H1 (cell line): ENCODE data around the gene PAX6. TPM values are rescaled to one million over a fixed set of nuclear protein-coding genes. Genes with fewer than 3 reads are reported as not detected.
A peak's percentile ranks its signal among the peaks of the same experiment; 100 is the strongest.

Source experiments
- CTCF ChIA-PET: fragments of 300-600 bp; sonication (Branson Sonifier 250); formaldehyde crosslinking; loops from one replicate; lab custom pipeline; 2021; ENCODE audit not compliant: partially characterized antibody; lab: Charles Lee
- POLR2A ChIA-PET: fragments of 300-600 bp; sonication (Branson Sonifier 250); formaldehyde crosslinking; loops from one replicate; lab custom pipeline; 2021; ENCODE audit warnings: inconsistent platforms; ENCODE audit not compliant: partially characterized antibody; lab: Charles Lee
- DNase-seq, 2 experiments: peaks; one replicate each; pipeline versions ENCODE4 v3.0.0 to v3.0.0-alpha.2; 2010 to 2022; ENCODE audit warnings: low spot score in 2 of 2, low read depth in 1 of 2, mixed read lengths in 1 of 2
- FAIRE-seq: peaks from 2 replicates; lab custom pipeline; 2011; peaks lifted over from hg19 to GRCh38; lab: Jason Lieb, UNC
- H2AFZ ChIP-seq: 2 replicates; pipeline ENCODE4 v1.8.1; 2012; ENCODE audit warnings: low read length, inconsistent platforms
- H2AK5ac ChIP-seq: 2 replicates; pipeline ENCODE4 v1.6.1; 2013; ENCODE audit warnings: low read depth, low read length
- H2BK120ac ChIP-seq: replicated peaks from 2 replicates; pipeline ENCODE3; 2013; ENCODE audit warnings: low read depth, low read length, inconsistent platforms
- H2BK12ac ChIP-seq: 2 replicates; pipeline ENCODE4 v1.6.1; 2013; ENCODE audit warnings: low read depth, low read length
- H2BK15ac ChIP-seq: 2 replicates; pipeline ENCODE4 v1.6.1; 2013; ENCODE audit warnings: low read length
- H2BK20ac ChIP-seq: 2 replicates; pipeline ENCODE4 v1.6.1; 2013; ENCODE audit warnings: low read length
- H2BK5ac ChIP-seq: 2 replicates; pipeline ENCODE4 v1.6.1; 2013; ENCODE audit warnings: low read depth, low read length
- H3K14ac ChIP-seq: 2 replicates; pipeline ENCODE4 v1.6.1; 2013; ENCODE audit warnings: inconsistent platforms; ENCODE audit not compliant: insufficient read length
- H3K18ac ChIP-seq: 2 replicates; pipeline ENCODE4 v1.6.1; 2013; ENCODE audit warnings: low read length; ENCODE audit errors: extremely low read depth
- H3K23ac ChIP-seq: 2 replicates; pipeline ENCODE4 v1.6.1; 2013; ENCODE audit warnings: inconsistent platforms; ENCODE audit not compliant: insufficient read length
- H3K23me2 ChIP-seq: 2 replicates; pipeline ENCODE4 v1.6.1; 2013; ENCODE audit warnings: low read depth, low read length
- H3K27ac ChIP-seq: 2 replicates; pipeline ENCODE4 v1.6.1; 2011; ENCODE audit warnings: low read depth, low read length, inconsistent platforms
- H3K27me3 ChIP-seq, 4 experiments: replicated peaks in 1 of 4; 1 replicate in 1 of 4; 2 replicates in 3 of 4; pipeline versions ENCODE4 v1.6.1 to v1.8.1; 2011 to 2013; ENCODE audit warnings: low read length in 3 of 4, mild to moderate bottlenecking in 3 of 4, inconsistent platforms in 2 of 4, mixed read lengths in 2 of 4, moderate library complexity in 1 of 4; ENCODE audit not compliant: control insufficient read depth in 3 of 4, insufficient read depth in 3 of 4; ENCODE audit errors: extremely low read depth in 1 of 4
- H3K36me3 ChIP-seq, 4 experiments: 2 replicates each; pipeline versions ENCODE4 v1.6.1 to v1.8.1; 2011 to 2013; ENCODE audit warnings: mild to moderate bottlenecking in 4 of 4, low read length in 3 of 4, moderate library complexity in 2 of 4, control low read depth in 1 of 4, inconsistent platforms in 1 of 4; ENCODE audit not compliant: insufficient read depth in 4 of 4, control insufficient read depth in 2 of 4
- H3K4ac ChIP-seq: replicated peaks from 2 replicates; pipeline ENCODE3; 2013; ENCODE audit warnings: low read length, low read depth, mixed read lengths, inconsistent platforms; ENCODE audit not compliant: insufficient read length
- H3K4me1 ChIP-seq, 4 experiments: replicated peaks in 1 of 4; 1 replicate in 1 of 4; 2 replicates in 3 of 4; pipeline versions ENCODE4 v1.6.1 to v1.8.1; 2011 to 2013; ENCODE audit warnings: low read length in 3 of 4, inconsistent platforms in 2 of 4, mixed read lengths in 1 of 4; ENCODE audit not compliant: insufficient read depth in 4 of 4, control insufficient read depth in 3 of 4
- H3K4me2 ChIP-seq, 2 experiments: 2 replicates each; pipeline versions ENCODE4 v1.6.1 to v1.8.1; 2011 to 2013; ENCODE audit warnings: low read depth in 2 of 2, low read length in 2 of 2, control low read depth in 1 of 2, inconsistent platforms in 1 of 2, mild to moderate bottlenecking in 1 of 2; ENCODE audit not compliant: insufficient read depth in 1 of 2
- H3K4me3 ChIP-seq, 4 experiments: fragments of 200-600, 300-600 bp in 1 of 4; sonication (generic), shearing (Covaris generic), sonication (Bioruptor Twin) in 1 of 4; 2 replicates each; pipeline versions ENCODE4 v1.5.1 to v1.8.1; 2011 to 2016; ENCODE audit warnings: low read length in 4 of 4, low read depth in 3 of 4, control low read depth in 2 of 4, inconsistent platforms in 2 of 4, mild to moderate bottlenecking in 2 of 4, mixed read lengths in 1 of 4, moderate library complexity in 1 of 4; ENCODE audit not compliant: insufficient read depth in 2 of 4; ENCODE audit errors: extremely low read depth in 1 of 4
- H3K56ac ChIP-seq: replicated peaks from 2 replicates; pipeline ENCODE3; 2013; ENCODE audit warnings: low read depth, mild to moderate bottlenecking, mixed read lengths, low read length, inconsistent platforms; ENCODE audit not compliant: insufficient read length
- H3K79me1 ChIP-seq: 2 replicates; pipeline ENCODE4 v1.6.1; 2013; ENCODE audit warnings: low read depth, low read length, control low read depth
- H3K79me2 ChIP-seq, 2 experiments: 2 replicates each; pipeline versions ENCODE4 v1.6.1 to v1.8.1; 2012 to 2013; ENCODE audit warnings: low read length in 2 of 2, mild to moderate bottlenecking in 2 of 2, inconsistent platforms in 1 of 2; ENCODE audit not compliant: insufficient read depth in 2 of 2, control insufficient read depth in 1 of 2
- H3K9ac ChIP-seq, 4 experiments: replicated peaks in 1 of 4; 1 replicate in 1 of 4; 2 replicates in 3 of 4; pipeline versions ENCODE4 v1.6.1 to v1.8.1; 2011 to 2013; ENCODE audit warnings: low read depth in 3 of 4, low read length in 3 of 4, control low read depth in 2 of 4, mild to moderate bottlenecking in 2 of 4, moderate library complexity in 2 of 4, inconsistent platforms in 1 of 4; ENCODE audit errors: extremely low read depth in 1 of 4
- H3K9me3 ChIP-seq, 2 experiments: 2 replicates each; pipeline versions ENCODE4 v1.6.1 to v1.8.1; 2012 to 2013; ENCODE audit warnings: mild to moderate bottlenecking in 2 of 2, moderate library complexity in 2 of 2, control low read depth in 1 of 2, inconsistent platforms in 1 of 2, low read depth in 1 of 2, low read length in 1 of 2, mixed read lengths in 1 of 2; ENCODE audit not compliant: insufficient read depth in 2 of 2
- H4K20me1 ChIP-seq, 2 experiments: replicated peaks in 1 of 2; 2 replicates each; pipeline versions ENCODE3 to v1.8.1; 2011 to 2013; ENCODE audit warnings: inconsistent platforms in 2 of 2, low read length in 2 of 2, mild to moderate bottlenecking in 1 of 2; ENCODE audit not compliant: insufficient read depth in 2 of 2, control insufficient read depth in 1 of 2
- H4K5ac ChIP-seq: 2 replicates; pipeline ENCODE4 v1.6.1; 2013; ENCODE audit warnings: low read length, low read depth, mixed read lengths, inconsistent platforms; ENCODE audit not compliant: insufficient read length
- H4K8ac ChIP-seq: 2 replicates; pipeline ENCODE4 v1.8.0; 2013; ENCODE audit warnings: mild to moderate bottlenecking, moderate library complexity, low read length, inconsistent platforms; ENCODE audit not compliant: insufficient read depth; ENCODE audit errors: extremely low read depth
- H4K91ac ChIP-seq: replicated peaks from 2 replicates; pipeline ENCODE3; 2013; ENCODE audit warnings: low read length, mixed read lengths, inconsistent platforms; ENCODE audit not compliant: insufficient read length
- E2F6 ChIP-seq: IDR thresholded peaks from 2 replicates; pipeline ENCODE4 v1.6.1; 2012; ENCODE audit warnings: inconsistent platforms
- EZH2 ChIP-seq: fragments of 200-600 bp; sonication (generic); IDR thresholded peaks from 2 replicates; pipeline ENCODE4 v1.7.1; 2012; ENCODE audit warnings: low read depth, mild to moderate bottlenecking, moderate library complexity, low read length, inconsistent platforms; ENCODE audit not compliant: severe bottlenecking
- SIN3A ChIP-seq, 2 experiments: IDR thresholded peaks in 1 of 2; conservative IDR thresholded peaks in 1 of 2; 2 replicates each; pipeline ENCODE4 v1.6.1; 2011 to 2012; ENCODE audit warnings: low read length in 2 of 2, improper control_type of control experiment in 1 of 2, low read depth in 1 of 2, mild to moderate bottlenecking in 1 of 2
- SUZ12 ChIP-seq: fragments of 200-600 bp; sonication (generic); IDR thresholded peaks from 2 replicates; pipeline ENCODE4 v1.6.1; 2012; ENCODE audit warnings: mild to moderate bottlenecking, inconsistent platforms, low read length, moderate library complexity, mixed read lengths
- WGBS, 2 experiments: shearing (Covaris generic) in 1 of 2; methylation state at CpG; one replicate each; pipeline versions ENCODE4 v1.1.6 to v1.1.7; 2013 to 2015; ENCODE audit warnings: low lambda C conversion rate in 2 of 2, mixed read lengths in 2 of 2, inconsistent platforms in 1 of 2, low coverage in 1 of 2, missing lambda C conversion rate in 1 of 2; ENCODE audit not compliant: insufficient replicate concordance in 2 of 2, insufficient coverage in 1 of 2, insufficient read length in 1 of 2; ENCODE audit errors: extremely low coverage in 1 of 2, missing lambda C conversion rate in 1 of 2; 5-methylcytosine and 5-hydroxymethylcytosine counted together
- polyA plus RNA-seq, 7 experiments: library from polyadenylated mRNA; depleted of rRNA in 3 of 7; stranded (reverse) in 5 of 7; unstranded in 2 of 7; fragments of >200 nt in 5 of 7; fragments of 200-250 nt in 2 of 7; gene quantifications; 1 replicate in 5 of 7; 2 replicates in 1 of 7; 4 replicates in 1 of 7; pipeline versions ENCODE4 v1.2.1 to v1.2.3, GENCODE V29; 2011 to 2013; ENCODE audit warnings: missing spikeins in 2 of 7, mixed read lengths in 2 of 7
- total RNA-seq: library from RNA; stranded (reverse); fragmentation: NEBNext Ultra II Directional; extraction: Animal tissue kit (Norgen Biotek cat#: 25700); gene quantifications from 2 replicates; pipeline ENCODE4 v1.2.1, GENCODE V29; 2021

PAX6 gene
- total and polyA plus RNA-seq, 2 of the 8 experiments (the other 6 are each of a cell fraction or from before 2014, with no cell fraction given), result 0.30 to 0.65 TPM

- Histone ChIP-seq H2BK120ac (no peak overlapping the region), H4K8ac (no peak overlapping the region), H2BK15ac (no peak overlapping the region), H3K4me1 (peaks cover 27 to 45% (median 27%) of the 10 kb centered on the region in 4 experiments), H2AFZ (no peak overlapping the region), H3K36me3 (no peaks in the 10 kb centered on the region), H3K23me2 (no peaks in the 10 kb centered on the region; the same call in 1 of the 2 replicates), H3K79me2 (no peaks in the 10 kb centered on the region), H3K4me2 (peak overlapping the region; percentile 56 to 75), H3K14ac (no peak overlapping the region), H4K91ac (no peak overlapping the region), H2BK12ac (no peak overlapping the region; the same call in 1 of the 2 replicates), H3K27me3 (peaks cover 87 to 100% (median 97%) of the 10 kb centered on the region in 4 experiments), H4K20me1 (peaks cover 2 to 26% of the 10 kb centered on the region in 2 experiments), H3K23ac (no peak overlapping the region), H3K27ac (no peak overlapping the region), H2BK20ac (no peak overlapping the region), H3K18ac (peak overlapping the region; percentile 85), H3K79me1 (no peaks in the 10 kb centered on the region), H3K4me3 (peak overlapping the region; percentile 14 to 56 (median 38); a peak in 6 of 8 replicates), H2AK5ac (no peak overlapping the region), H3K9ac (no peak overlapping the region), H3K9me3 (no peaks in the 10 kb centered on the region), H3K56ac (no peak overlapping the region), H3K4ac (no peak overlapping the region), H4K5ac (no peak overlapping the region), H2BK5ac (no peak overlapping the region)
- ChIA-PET CTCF (interaction anchor here (0.7 to 7.2 kb wide), 6 partner anchors 7 to 157 kb away, joined by 3 to 88 read pairs (median 8); no protein-coding TSS in a partner anchor), POLR2A (interaction anchor here (0.7 to 2.9 kb wide), 4 partner anchors 11 to 19 kb away, joined by 3 to 18 read pairs (median 3); no protein-coding TSS in a partner anchor)
- TF ChIP-seq E2F6 (0 out of 2 replicates have a peak, but pooled peaks have one; percentile 24), EZH2 (peak; percentile 45), SUZ12 (peak; percentile 34; the same call in 1 of the 2 replicates), SIN3A (conservative IDR thresholded peaks at IDR 0.05 in 1 of 2, IDR thresholded peaks at IDR 0.05 in 1 of 2; ENCODE audit: low read depth in 1 of 2, low read length in 2 of 2) (no peak)
- DNase-seq, result no peak
- WGBS, 2 experiments, result 3% methylated on average over 16 of the region's 20 CpGs; no CpG with 5 or more reads in 1 of the 2 experiments
- FAIRE-seq, result no peak
Measured at GRCh38 chr11:31805629-31806185, 5.4 kb downstream of the PAX6 start.
